Measurements from ENCODE around the gene FAM53B.

The FAM53B gene

GRCh38 chr10:124703778-124704427, 40.3 kb downstream of the FAM53B start:
- Histone ChIP-seq H3K9me3 (ENCODE audit: severe bottlenecking) (no peaks in the 10 kb centered on the region), H3K4me3 (ENCODE audit: low read depth, low read length) (no peak overlapping the region), H3K27ac (no peak overlapping the region), H3K27me3 (ENCODE audit: insufficient read depth, low read depth, severe bottlenecking) (no peaks in the 10 kb centered on the region), H3K36me3 (peaks cover 55% of the 10 kb centered on the region)
- TF ChIP-seq CTCF (IDR thresholded peaks at IDR 0.05; ENCODE audit: low read depth, low read length), result no peak
- DNase-seq, result no peak

- DNase-seq, result no peak
- Histone ChIP-seq H3K9me3 (ENCODE audit: severe bottlenecking) (no peaks in the 10 kb centered on the region), H3K36me3 (peaks cover 55% of the 10 kb centered on the region), H3K27ac (no peak overlapping the region), H3K4me3 (ENCODE audit: low read depth, low read length) (no peak overlapping the region), H3K27me3 (ENCODE audit: insufficient read depth, low read depth, severe bottlenecking) (no peaks in the 10 kb centered on the region)
- no peak for TF ChIP-seq CTCF (IDR thresholded peaks at IDR 0.05; ENCODE audit: low read depth, low read length)
These were observed 40.8 kb downstream of the FAM53B start for GRCh38 chr10:124703372-124703771.

GRCh38 chr10:124701881-124702656, 42.1 kb downstream of the FAM53B start:
- Histone ChIP-seq H3K4me3 (ENCODE audit: low read depth, low read length) (no peak overlapping the region), H3K9me3 (ENCODE audit: severe bottlenecking) (no peaks in the 10 kb centered on the region), H3K27ac (no peak overlapping the region), H3K27me3 (ENCODE audit: insufficient read depth, low read depth, severe bottlenecking) (no peaks in the 10 kb centered on the region), H3K36me3 (peaks cover 55% of the 10 kb centered on the region)
- TF ChIP-seq CTCF (IDR thresholded peaks at IDR 0.05; ENCODE audit: low read depth, low read length), result no peak
- DNase-seq, result no peak

- peaks cover 54% of the 10 kb centered on the region for H3K36me3 ChIP-seq
- DNase-seq, result no peak
These were observed 42.7 kb downstream of the FAM53B start for GRCh38 chr10:124701435-124701834.

GRCh38 chr10:124701038-124701365, 43.2 kb downstream of the FAM53B start:
- TF ChIP-seq CTCF (IDR thresholded peaks at IDR 0.05; ENCODE audit: low read depth, low read length), result no peak
- no peak for DNase-seq
- Histone ChIP-seq H3K36me3 (peaks cover 51% of the 10 kb centered on the region), H3K4me3 (ENCODE audit: low read depth, low read length) (no peak overlapping the region), H3K27ac (no peak overlapping the region), H3K9me3 (ENCODE audit: severe bottlenecking) (no peaks in the 10 kb centered on the region), H3K27me3 (ENCODE audit: insufficient read depth, low read depth, severe bottlenecking) (no peaks in the 10 kb centered on the region)

More at GRCh38 chr10:124701435-124701834, 42.7 kb downstream of the FAM53B start:
- H3K4me3 ChIP-seq (ENCODE audit: low read depth, low read length), result no peak overlapping the region
- no peak overlapping the region for H3K27ac ChIP-seq
- H3K9me3 ChIP-seq (ENCODE audit: severe bottlenecking), result no peaks in the 10 kb centered on the region
- H3K27me3 ChIP-seq (ENCODE audit: insufficient read depth, low read depth, severe bottlenecking), result no peaks in the 10 kb centered on the region
- no peak for TF ChIP-seq CTCF (IDR thresholded peaks at IDR 0.05; ENCODE audit: low read depth, low read length)

Data from WERI-Rb-1 (cell line).